HepG2 (cell line): ENCODE data around the gene POU5F2. TPM values are rescaled to one million over a fixed set of nuclear protein-coding genes. Genes with fewer than 3 reads are reported as not detected.

Source experiments
- CEBPG ChIP-seq: IDR thresholded peaks from 2 replicates; pipeline ENCODE4 v1.6.1; 2016
- CHCHD3 ChIP-seq: sonication (generic); formaldehyde crosslinking; IDR thresholded peaks from 2 replicates; pipeline ENCODE4 v1.8.0; 2022; ENCODE audit warnings: mild to moderate bottlenecking, missing genetic modification reagents, moderate library complexity
- MIXL1 ChIP-seq: IDR thresholded peaks from 2 replicates; pipeline ENCODE4 v1.6.1; 2016
- NCOA5 ChIP-seq: sonication (generic); formaldehyde crosslinking; IDR thresholded peaks from 2 replicates; pipeline ENCODE4 v1.4.0; 2020; ENCODE audit warnings: missing genetic modification reagents
- ZC3H4 ChIP-seq: sonication (generic); formaldehyde crosslinking; IDR thresholded peaks from 2 replicates; pipeline ENCODE4 v1.4.0; 2020; ENCODE audit warnings: missing genetic modification reagents, borderline replicate concordance
- polyA plus RNA-seq, 8 experiments: library from polyadenylated mRNA; depleted of rRNA in 3 of 8; stranded (reverse) in 7 of 8; unstranded in 1 of 8; fragments of >200 nt; fragmentation: Illumina TruSeq in 4 of 8; extraction: Trizol in 4 of 8; gene quantifications; 2 replicates each; pipeline versions ENCODE4 v1.2.1 to v1.2.3, GENCODE V29; 2011 to 2016; ENCODE audit warnings: low read depth in 4 of 8, missing spikeins in 1 of 8, mixed read lengths in 1 of 8; ENCODE audit not compliant: insufficient read depth in 1 of 8
- total RNA-seq, 5 experiments: library from RNA; depleted of rRNA; stranded (reverse); fragments of >200 nt; fragmentation: Illumina TruSeq; extraction: Trizol; gene quantifications; 2 replicates each; pipeline ENCODE4 v1.2.3, GENCODE V29; 2016; ENCODE audit warnings: low read depth in 1 of 5
- TF ChIP-seq, protein P1 (sequence below): sonication (generic); formaldehyde crosslinking; IDR thresholded peaks from 2 replicates; pipeline ENCODE4 v1.4.0; 2020; ENCODE audit warnings: missing genetic modification reagents

Gene POU5F2
- total and polyA plus RNA-seq, 2 of the 13 experiments (the other 11 are each of a cell fraction or from before 2014, with no cell fraction given), result 0.13 to 0.38 TPM

DNA sequence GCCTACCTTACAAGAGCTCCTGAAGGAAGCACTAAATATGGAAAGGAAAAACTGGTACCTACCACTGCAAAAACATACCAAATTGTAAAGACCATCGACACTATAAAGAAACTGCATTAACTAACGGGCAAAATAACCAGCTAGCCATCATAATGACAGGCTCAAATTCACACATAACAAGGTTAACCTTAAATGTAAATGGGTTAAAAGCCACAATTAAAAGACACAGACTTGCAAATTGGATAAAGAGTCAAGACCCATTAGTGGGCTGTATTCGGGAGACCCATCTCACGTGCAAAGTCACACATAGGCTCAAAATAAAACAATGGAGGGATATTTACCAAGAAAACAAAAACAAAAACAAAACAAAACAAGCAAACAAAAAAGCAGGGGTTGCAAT, 49.4 kb downstream of the POU5F2 start (continued):
- no peak for TF ChIP-seq NCOA5
- TF ChIP-seq CHCHD3 (CRISPR knock-in tag), result no peak
- no peak for TF ChIP-seq ZC3H4 (CRISPR knock-in tag)
- no peak for TF ChIP-seq CEBPG (CRISPR knock-in tag)
- no peak for TF ChIP-seq MIXL1 (CRISPR knock-in tag)
- TF ChIP-seq, protein P1, sequence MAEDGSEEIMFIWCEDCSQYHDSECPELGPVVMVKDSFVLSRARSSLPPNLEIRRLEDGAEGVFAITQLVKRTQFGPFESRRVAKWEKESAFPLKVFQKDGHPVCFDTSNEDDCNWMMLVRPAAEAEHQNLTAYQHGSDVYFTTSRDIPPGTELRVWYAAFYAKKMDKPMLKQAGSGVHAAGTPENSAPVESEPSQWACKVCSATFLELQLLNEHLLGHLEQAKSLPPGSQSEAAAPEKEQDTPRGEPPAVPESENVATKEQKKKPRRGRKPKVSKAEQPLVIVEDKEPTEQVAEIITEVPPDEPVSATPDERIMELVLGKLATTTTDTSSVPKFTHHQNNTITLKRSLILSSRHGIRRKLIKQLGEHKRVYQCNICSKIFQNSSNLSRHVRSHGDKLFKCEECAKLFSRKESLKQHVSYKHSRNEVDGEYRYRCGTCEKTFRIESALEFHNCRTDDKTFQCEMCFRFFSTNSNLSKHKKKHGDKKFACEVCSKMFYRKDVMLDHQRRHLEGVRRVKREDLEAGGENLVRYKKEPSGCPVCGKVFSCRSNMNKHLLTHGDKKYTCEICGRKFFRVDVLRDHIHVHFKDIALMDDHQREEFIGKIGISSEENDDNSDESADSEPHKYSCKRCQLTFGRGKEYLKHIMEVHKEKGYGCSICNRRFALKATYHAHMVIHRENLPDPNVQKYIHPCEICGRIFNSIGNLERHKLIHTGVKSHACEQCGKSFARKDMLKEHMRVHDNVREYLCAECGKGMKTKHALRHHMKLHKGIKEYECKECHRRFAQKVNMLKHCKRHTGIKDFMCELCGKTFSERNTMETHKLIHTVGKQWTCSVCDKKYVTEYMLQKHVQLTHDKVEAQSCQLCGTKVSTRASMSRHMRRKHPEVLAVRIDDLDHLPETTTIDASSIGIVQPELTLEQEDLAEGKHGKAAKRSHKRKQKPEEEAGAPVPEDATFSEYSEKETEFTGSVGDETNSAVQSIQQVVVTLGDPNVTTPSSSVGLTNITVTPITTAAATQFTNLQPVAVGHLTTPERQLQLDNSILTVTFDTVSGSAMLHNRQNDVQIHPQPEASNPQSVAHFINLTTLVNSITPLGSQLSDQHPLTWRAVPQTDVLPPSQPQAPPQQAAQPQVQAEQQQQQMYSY (CRISPR knock-in tag), result no peak

Other genes with a start within 250 kb of the POU5F2 start
- 2.1 and 2.8 TPM in 2 replicates for gene NR2F1-AS1, start 160.4 kb downstream of the POU5F2 start, total RNA-seq (2016; rRNA removed; fragmentation: Illumina TruSeq; extraction: Trizol)
- 2.8 and 3.1 TPM in 2 replicates for gene NR2F1-AS1, start 160.4 kb downstream of the POU5F2 start, polyA plus RNA-seq (2011; rRNA removed)
- 14.0 and 17.1 TPM in 2 replicates for gene NR2F1, start 158.4 kb downstream of the POU5F2 start, total RNA-seq (2016; rRNA removed; fragmentation: Illumina TruSeq; extraction: Trizol)
- 59.7 and 76.5 TPM in 2 replicates for gene NR2F1, start 158.4 kb downstream of the POU5F2 start, polyA plus RNA-seq (2011; rRNA removed)